GM08714 (cell line): ENCODE data around the gene HSD11B1.
"Not testable (repeated sequence)": the region's sequence is repeated elsewhere in the genome, so short reads cannot be mapped to it uniquely, and the experiment has no call there.

Source experiments
- H3K4me3 ChIP-seq: fragments of 200-500 bp; sonication (Bioruptor generic); 2 replicates; pipeline ENCODE4 v1.5.1; 2014; ENCODE audit warnings: mild to moderate bottlenecking, low read length, inconsistent platforms
- ZNF274 ChIP-seq: IDR thresholded peaks from 2 replicates; pipeline ENCODE4 v1.6.1; 2012; ENCODE audit warnings: mild to moderate bottlenecking, low read depth, low read length

HSD11B1 gene

DNA sequence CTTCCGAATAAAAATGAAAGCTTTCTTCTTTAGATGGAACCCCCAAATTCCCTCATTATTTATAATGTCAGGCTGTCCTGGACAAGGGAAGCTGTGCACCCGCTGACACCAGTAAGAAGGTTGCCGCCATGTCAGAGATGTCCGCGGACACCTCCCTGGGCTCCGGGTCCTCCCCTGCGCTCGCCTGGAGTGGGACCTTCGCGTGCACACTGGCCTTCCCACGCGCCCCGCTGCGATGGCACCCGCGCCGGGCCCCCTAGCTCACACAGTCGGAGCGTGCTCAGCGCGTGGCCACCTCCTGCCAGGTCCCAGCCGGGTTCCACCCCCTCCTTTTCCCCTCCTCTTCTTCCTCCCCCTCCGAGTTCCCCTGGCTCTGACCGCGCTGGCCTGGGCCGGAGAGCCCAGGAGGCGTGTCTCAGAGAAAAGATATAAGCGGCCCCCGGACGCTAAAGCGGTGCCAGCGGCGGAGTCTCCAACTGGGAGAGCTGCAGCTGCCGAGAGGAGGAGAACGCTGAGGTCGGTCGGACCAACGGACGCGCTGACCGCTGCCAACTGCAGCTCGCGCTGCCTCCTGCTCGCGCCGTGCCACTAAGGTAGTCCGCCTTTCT, 29.6 kb upstream of the HSD11B1 start, which contains the start of gene G0S2:
TSS of gene G0S2 (plus strand) at position 456 of the 608 bp plus-strand sequence. CDS start 273 bp downstream, outside the sequence.
- TF ChIP-seq ZNF274: no peak
- peak within 1 kb of the TSS; percentile 5; the same call in 1 of the 2 replicates for H3K4me3 ChIP-seq

DNA sequence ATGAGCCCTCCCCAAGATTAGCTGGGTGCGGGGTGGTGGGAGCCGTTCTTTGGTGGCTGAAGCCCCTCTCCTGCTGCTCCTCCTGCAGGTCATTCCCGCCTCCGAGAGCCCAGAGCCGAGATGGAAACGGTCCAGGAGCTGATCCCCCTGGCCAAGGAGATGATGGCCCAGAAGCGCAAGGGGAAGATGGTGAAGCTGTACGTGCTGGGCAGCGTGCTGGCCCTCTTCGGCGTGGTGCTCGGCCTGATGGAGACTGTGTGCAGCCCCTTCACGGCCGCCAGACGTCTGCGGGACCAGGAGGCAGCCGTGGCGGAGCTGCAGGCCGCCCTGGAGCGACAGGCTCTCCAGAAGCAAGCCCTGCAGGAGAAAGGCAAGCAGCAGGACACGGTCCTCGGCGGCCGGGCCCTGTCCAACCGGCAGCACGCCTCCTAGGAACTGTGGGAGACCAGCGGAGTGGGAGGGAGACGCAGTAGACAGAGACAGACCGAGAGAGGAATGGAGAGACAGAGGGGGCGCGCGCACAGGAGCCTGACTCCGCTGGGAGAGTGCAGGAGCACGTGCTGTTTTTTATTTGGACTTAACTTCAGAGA, 29.0 kb upstream of the HSD11B1 start:
- no peak for TF ChIP-seq ZNF274
- H3K4me3 ChIP-seq: peak overlapping the region; percentile 5; the same call in 1 of the 2 replicates

DNA sequence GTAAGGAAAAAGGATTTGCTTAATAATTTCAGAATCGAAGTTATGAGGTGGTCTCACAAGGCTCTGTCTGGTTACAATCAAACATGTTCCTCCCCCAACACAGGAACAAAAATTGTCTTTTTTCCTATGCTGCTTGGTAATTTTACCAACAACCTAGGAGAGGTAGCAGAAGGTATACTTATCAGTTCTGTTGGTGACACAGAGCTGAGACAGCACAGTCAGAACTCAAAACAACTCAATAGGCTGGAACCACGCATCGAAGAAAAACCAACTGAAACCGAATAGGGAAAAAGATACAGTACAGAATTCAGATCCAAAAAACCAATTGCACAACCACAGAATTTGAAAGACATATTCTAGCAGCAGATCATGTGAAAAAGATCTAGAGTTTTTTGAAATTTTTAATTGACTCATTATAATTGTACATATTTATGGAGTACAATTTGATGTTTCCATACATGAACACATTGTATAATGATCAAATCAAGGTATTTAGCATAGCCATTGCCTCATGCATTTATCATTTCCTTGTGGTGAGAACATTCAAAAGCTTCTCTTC, 25.6 kb upstream of the HSD11B1 start:
- H3K4me3 ChIP-seq: no peak overlapping the region
- no peak for TF ChIP-seq ZNF274

DNA sequence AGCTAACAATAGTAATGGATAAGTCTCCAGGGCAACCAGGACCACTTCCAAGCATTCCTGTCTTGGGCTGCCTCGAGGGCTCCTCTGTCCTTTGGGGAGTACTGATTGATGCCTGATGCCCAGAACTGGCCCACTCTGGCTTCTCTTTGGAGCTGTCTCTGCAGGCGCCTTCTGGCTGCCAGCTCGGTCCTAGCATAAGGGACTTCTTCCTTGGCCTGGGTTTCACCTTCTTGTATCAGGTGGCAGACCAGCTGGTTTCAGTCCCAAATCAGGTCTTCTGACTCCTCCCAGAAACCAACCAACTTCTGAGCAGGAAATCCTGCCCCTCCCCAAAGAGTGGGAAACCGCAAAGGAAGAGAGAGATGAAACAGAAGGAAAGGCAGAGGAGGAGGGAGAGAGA, 18.8 kb upstream of the HSD11B1 start:
- no peak for TF ChIP-seq ZNF274
- H3K4me3 ChIP-seq: no peak overlapping the region

DNA sequence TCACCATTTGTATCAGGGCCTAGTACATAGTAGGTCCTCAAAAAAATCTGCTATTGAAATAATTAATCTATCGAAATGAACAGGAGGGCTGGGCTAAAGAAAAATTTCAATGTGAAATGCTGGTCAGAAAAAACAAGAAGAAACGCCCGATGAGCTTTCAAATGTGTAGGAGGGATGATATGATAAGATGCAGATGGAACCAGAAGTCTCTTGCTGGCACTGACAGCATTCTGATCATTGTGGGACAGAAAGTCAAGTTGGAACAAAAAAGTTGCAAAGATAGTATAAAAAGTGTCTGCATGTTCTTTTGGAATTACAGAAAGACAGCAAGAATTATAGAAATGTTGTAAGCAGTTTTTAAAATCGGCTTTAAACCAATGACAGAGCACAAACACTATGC, 18.3 kb upstream of the HSD11B1 start:
- TF ChIP-seq ZNF274: no peak
- H3K4me3 ChIP-seq: no peak overlapping the region

DNA sequence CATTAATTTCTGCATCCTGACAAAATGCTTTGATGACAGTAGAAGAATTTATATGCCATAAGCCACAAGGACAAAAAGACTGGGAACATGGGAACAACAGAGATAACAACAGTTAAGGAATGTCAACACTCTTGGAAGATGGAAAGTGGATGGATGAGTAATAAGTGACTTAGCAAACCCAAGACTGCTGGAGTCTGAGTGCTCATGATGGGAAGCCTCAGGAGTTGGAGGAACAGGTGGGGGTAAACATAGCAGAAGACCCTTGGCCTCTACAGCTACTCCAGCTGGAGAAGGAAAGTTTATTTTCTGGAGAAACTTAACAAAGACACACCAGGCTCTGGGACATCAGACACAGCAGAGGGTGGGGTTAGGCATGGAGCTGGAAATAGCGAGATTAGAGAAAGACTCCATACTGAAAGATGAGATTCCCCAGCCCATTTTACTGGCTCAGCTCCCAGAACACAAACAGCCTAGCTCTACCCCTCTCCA, 15.9 kb upstream of the HSD11B1 start:
- TF ChIP-seq ZNF274: no peak
- no peak overlapping the region for H3K4me3 ChIP-seq

DNA sequence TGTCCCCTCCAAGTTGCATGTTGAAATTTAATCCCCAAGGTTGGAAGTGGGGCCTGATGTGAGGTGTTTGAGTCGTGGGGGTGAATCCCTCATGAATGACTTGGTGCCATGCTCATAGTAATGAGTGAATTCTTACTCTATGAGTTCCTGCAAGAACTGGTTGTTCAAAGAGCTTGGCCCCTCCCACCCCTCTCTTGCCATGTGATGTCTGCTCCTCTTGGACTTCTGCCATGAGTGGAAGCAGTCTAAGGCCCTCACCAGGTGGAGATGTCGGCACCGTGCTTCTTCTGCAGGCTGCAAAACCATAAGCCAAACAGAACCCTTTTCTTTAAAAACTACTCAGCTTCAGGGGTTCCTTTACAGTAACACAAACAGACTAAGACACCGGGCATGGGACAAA, 15.2 kb upstream of the HSD11B1 start:
- no peak for TF ChIP-seq ZNF274

DNA sequence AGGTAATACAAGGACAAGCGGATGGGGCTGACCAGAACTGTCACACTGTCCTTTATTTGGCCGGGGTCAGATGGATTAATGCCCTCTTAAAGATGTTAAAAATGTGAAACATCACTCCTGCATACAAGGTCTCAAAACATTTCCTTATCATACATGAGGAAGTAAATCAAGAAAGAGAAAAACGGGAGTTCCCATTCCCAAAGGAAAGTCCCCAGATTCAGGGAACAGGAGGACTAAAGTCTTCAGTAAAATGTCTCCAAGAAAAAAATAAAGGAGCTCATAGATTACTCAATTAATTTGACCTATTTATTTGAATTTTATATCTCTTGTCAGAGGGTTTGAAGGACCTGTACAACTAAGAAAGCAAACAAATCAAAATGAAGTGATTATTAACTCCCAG, 13.4 kb upstream of the HSD11B1 start:
- no peak for TF ChIP-seq ZNF274
- no peak overlapping the region for H3K4me3 ChIP-seq

More for the DNA sequence above, 15.2 kb upstream of the HSD11B1 start:
- no peak overlapping the region for H3K4me3 ChIP-seq

DNA sequence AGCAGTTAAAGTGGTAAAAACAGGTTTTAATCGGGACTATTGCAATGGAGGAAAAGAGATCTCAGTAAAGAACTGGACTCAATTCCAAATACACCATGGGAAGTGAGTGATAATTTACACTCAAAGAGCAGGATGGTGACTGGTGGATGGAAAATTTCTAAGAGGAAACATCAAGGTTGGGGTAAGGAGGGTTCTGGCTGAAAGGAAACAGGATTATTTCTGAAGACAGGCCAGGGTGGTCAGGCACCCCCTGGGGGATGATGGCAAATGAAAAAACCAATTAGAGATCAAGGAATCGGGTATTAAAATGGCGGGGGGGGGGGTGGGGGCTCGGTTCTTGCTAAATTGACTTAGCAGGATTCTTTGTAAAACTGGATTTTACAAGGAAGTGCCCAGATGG, 12.3 kb upstream of the HSD11B1 start:
- no peak overlapping the region for H3K4me3 ChIP-seq
- TF ChIP-seq ZNF274: no peak

DNA sequence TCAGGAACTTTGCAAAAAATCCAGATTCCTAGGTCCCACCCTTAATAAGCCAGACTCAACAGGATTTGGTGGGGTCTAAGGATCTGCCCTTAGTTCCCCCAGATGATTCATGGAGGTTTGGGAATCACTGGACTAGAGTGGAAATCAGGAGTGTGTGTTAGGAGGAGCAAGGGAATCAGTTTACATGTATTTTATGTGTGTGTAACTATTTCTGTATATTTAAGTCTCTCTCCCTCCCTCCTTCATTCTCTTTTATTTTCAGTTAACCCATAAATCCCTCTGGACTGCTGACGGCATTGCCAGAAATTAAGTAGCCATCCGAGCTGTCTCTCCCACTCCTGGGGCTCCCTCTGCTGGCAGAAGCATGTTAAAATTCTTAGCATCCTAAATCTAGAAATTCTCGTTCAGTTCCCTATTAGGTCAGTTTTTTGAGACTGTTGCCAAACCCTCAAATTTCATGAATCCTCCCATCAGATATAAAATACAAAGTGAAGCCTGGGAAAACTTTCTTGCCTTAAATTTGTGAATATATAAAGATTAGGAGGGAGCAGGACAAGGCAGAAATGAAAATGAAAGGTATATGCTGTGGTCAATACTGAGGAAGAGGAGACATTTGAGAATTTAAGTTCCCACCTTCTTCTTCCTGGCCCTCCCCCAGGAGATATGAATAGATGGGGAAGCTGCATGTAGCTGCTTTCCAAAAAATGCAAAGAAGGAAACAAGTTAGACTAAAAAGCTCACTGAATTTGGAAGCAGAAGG, 11.7 kb upstream of the HSD11B1 start:
- H3K4me3 ChIP-seq: no peak overlapping the region

DNA sequence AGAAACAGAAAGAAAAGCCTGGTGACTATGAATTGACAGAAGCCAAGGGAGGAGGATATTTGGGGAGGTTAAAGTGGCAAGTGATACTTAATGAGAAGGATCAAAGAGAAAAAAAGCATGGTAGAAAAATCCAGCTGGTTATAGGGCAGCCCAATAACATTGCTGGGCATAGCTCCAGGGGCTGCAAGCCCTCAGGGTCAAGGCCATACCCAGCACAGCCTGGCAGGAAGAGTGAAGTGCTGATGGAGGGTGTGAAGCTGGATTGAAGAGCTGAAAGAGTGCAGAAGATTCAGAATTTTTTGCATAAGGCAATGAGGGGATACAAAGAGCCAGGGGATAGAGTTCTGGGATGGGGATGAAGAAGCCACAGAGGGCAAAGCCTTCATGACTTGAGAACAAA, 8.0 kb upstream of the HSD11B1 start:
- TF ChIP-seq ZNF274: no peak
- H3K4me3 ChIP-seq: no peak overlapping the region

More for the DNA sequence above, 11.7 kb upstream of the HSD11B1 start:
- TF ChIP-seq ZNF274: no peak

DNA sequence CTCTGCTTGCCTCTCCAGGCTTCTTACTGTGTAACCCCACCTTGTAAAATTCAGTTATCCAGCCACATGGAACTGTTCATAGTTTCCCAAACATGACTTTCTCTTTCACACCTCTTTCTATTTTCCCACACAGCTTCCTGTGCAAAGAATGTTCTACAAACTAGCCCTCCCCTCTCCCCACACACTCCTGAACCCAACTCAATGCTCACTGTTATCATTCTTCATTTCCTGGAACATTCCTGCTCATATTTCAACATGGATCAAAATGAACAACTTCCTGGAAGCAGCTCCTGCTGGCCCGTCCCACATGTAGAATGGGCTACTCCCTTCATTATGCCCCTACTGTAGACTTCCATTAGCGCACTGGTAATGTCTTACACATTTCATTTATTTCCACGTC, 7.5 kb upstream of the HSD11B1 start:
- H3K4me3 ChIP-seq: no peak overlapping the region
- TF ChIP-seq ZNF274: no peak

DNA sequence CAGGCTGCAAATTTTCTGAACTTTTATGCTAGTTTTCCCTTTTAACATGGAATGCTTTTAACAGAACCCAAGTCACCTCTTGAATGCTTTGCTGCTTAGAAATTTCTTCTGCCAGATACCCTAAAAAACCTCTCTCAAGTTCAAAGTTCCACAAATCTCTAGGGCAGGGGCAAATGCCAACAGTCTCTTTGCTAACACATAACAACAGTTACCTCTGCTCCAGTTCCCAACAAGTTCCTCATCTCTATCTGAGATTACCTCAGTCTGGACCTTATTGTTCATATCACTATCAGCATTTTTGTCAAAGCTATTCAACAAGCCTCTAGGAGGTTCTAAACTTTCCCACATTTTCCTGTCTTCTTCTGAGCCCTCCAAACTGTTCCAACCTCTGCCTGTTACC, 4.0 kb upstream of the HSD11B1 start:
- H3K4me3 ChIP-seq: not testable (repeated sequence)

DNA sequence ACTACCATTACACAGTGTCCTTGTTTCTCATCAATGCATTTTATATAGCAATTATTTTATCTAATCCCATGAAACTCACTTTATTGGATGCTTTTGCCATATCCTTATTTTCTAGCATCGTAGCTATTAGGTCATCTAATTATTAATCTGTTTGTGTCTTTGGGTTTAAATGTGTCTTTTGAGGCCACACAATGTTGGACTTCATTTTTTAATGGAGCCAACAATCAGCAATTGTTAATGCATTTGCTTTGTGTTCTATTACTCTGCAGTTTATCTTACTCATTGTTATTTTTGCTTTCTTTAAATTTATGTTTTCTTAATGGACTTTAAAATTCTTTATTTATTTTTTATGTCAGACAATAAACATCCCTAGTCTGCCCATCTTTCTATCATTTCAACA, 1.8 kb upstream of the HSD11B1 start:
- no peak for TF ChIP-seq ZNF274
- H3K4me3 ChIP-seq: no peak overlapping the region
